GM12878 (cell line): Measurements from ENCODE around the gene ADGRV1. TPM values are rescaled to one million over a fixed set of nuclear protein-coding genes. Genes with fewer than 3 reads are reported as not detected.

ENCODE experiments used
- JUND ChIP-seq: IDR thresholded peaks from 2 replicates; pipeline ENCODE4 v1.6.1; 2012; ENCODE audit warnings: low read depth, mild to moderate bottlenecking, low read length, improper control_type of control experiment, moderate library complexity
- MEF2B ChIP-seq: fragments of 450-650 bp; IDR thresholded peaks from 2 replicates; pipeline ENCODE4 v1.6.1; 2018; ENCODE audit warnings: mild to moderate bottlenecking, moderate library complexity; ENCODE audit not compliant: partially characterized antibody, poor library complexity, severe bottlenecking
- MLLT1 ChIP-seq: fragments of 450-650 bp; IDR thresholded peaks from 2 replicates; pipeline ENCODE4 v1.6.1; 2016; ENCODE audit warnings: mild to moderate bottlenecking
- NR2C1 ChIP-seq: fragments of 450-650 bp; IDR thresholded peaks from 2 replicates; pipeline ENCODE4 v1.6.1; 2017; ENCODE audit warnings: antibody characterized with exemption, mild to moderate bottlenecking, moderate library complexity
- RB1 ChIP-seq: fragments of 450-650 bp; formaldehyde crosslinking; IDR thresholded peaks from 2 replicates; pipeline ENCODE4 v1.6.1; 2017; ENCODE audit warnings: mild to moderate bottlenecking, borderline replicate concordance
- SIX5 ChIP-seq: IDR thresholded peaks from 2 replicates; pipeline ENCODE4 v1.6.1; 2011; ENCODE audit warnings: mild to moderate bottlenecking, low read depth, low read length, moderate library complexity; ENCODE audit not compliant: severe bottlenecking
- SREBF2 ChIP-seq: IDR thresholded peaks from 2 replicates; pipeline ENCODE4 v1.6.1; 2012; ENCODE audit warnings: mild to moderate bottlenecking, low read length
- TAF1 ChIP-seq: IDR thresholded peaks from 2 replicates; pipeline ENCODE4 v1.6.1; 2011; ENCODE audit warnings: mild to moderate bottlenecking, low read depth, low read length, borderline replicate concordance
- ZBTB4 ChIP-seq: fragments of 450-650 bp; formaldehyde crosslinking; IDR thresholded peaks from 2 replicates; pipeline ENCODE4 v1.4.0; 2022; ENCODE audit warnings: mild to moderate bottlenecking, moderate library complexity
- polyA plus RNA-seq, 11 experiments: library from polyadenylated mRNA; depleted of rRNA in 4 of 11; unstranded in 6 of 11; stranded (reverse) in 5 of 11; fragments of >200 nt; fragmentation: Nextera tagmentation in 4 of 11; fragmentation: Illumina TruSeq in 1 of 11; extraction: Ambion mirVana in 4 of 11; extraction: Trizol in 1 of 11; gene quantifications; 1 replicate in 1 of 11; 2 replicates in 10 of 11; pipeline versions ENCODE4 v1.2.1 to v1.2.3, GENCODE V29; 2011 to 2016; ENCODE audit warnings: inconsistent platforms in 2 of 11, missing spikeins in 2 of 11, low read depth in 1 of 11
- total RNA-seq, 4 experiments: library from RNA; depleted of rRNA in 3 of 4; stranded (reverse); fragments of >200 nt in 3 of 4; fragmentation: Illumina TruSeq in 1 of 4; extraction: Trizol in 1 of 4; gene quantifications; 2 replicates each; pipeline versions ENCODE4 v1.2.1 to v1.2.3, GENCODE V29; 2013 to 2021
- TF ChIP-seq, protein P1 (sequence below): fragments of 150-350 bp; IDR thresholded peaks from 2 replicates; pipeline ENCODE4 v1.6.1; 2016; ENCODE audit warnings: low read depth, low read length
- TF ChIP-seq, protein P2 (sequence below): IDR thresholded peaks from 2 replicates; pipeline ENCODE4 v1.6.1; 2012; ENCODE audit warnings: low read length, inconsistent platforms
- TF ChIP-seq, protein P3 (sequence below), 3 experiments: IDR thresholded peaks in 2 of 3; conservative IDR thresholded peaks in 1 of 3; 2 replicates each; pipeline ENCODE4 v1.5.1; 2011; ENCODE audit warnings: low read depth in 3 of 3, low read length in 3 of 3, mild to moderate bottlenecking in 3 of 3, control low read depth in 2 of 3, moderate library complexity in 2 of 3, inconsistent platforms in 1 of 3, mixed read lengths in 1 of 3; ENCODE audit not compliant: control insufficient read depth in 2 of 3, insufficient read depth in 1 of 3; ENCODE audit errors: extremely low read depth in 1 of 3

Gene ADGRV1
- total and polyA plus RNA-seq, 10 of the 15 experiments (the other 5 are each of a cell fraction or from before 2014, with no cell fraction given) = 0.04 to 8.1 (median 0.16) TPM; not detected in 1

- TF ChIP-seq, protein P1, sequence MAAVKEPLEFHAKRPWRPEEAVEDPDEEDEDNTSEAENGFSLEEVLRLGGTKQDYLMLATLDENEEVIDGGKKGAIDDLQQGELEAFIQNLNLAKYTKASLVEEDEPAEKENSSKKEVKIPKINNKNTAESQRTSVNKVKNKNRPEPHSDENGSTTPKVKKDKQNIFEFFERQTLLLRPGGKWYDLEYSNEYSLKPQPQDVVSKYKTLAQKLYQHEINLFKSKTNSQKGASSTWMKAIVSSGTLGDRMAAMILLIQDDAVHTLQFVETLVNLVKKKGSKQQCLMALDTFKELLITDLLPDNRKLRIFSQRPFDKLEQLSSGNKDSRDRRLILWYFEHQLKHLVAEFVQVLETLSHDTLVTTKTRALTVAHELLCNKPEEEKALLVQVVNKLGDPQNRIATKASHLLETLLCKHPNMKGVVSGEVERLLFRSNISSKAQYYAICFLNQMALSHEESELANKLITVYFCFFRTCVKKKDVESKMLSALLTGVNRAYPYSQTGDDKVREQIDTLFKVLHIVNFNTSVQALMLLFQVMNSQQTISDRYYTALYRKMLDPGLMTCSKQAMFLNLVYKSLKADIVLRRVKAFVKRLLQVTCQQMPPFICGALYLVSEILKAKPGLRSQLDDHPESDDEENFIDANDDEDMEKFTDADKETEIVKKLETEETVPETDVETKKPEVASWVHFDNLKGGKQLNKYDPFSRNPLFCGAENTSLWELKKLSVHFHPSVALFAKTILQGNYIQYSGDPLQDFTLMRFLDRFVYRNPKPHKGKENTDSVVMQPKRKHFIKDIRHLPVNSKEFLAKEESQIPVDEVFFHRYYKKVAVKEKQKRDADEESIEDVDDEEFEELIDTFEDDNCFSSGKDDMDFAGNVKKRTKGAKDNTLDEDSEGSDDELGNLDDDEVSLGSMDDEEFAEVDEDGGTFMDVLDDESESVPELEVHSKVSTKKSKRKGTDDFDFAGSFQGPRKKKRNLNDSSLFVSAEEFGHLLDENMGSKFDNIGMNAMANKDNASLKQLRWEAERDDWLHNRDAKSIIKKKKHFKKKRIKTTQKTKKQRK = no peak
- no peak for TF ChIP-seq ZBTB4
- no peak for TF ChIP-seq RB1
- TF ChIP-seq, protein P2, sequence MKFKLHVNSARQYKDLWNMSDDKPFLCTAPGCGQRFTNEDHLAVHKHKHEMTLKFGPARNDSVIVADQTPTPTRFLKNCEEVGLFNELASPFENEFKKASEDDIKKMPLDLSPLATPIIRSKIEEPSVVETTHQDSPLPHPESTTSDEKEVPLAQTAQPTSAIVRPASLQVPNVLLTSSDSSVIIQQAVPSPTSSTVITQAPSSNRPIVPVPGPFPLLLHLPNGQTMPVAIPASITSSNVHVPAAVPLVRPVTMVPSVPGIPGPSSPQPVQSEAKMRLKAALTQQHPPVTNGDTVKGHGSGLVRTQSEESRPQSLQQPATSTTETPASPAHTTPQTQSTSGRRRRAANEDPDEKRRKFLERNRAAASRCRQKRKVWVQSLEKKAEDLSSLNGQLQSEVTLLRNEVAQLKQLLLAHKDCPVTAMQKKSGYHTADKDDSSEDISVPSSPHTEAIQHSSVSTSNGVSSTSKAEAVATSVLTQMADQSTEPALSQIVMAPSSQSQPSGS = no peak
- no peak for TF ChIP-seq TAF1
- no peak for TF ChIP-seq SIX5
- no peak for TF ChIP-seq JUND
- TF ChIP-seq MEF2B = no peak
- no peak for TF ChIP-seq SREBF2
- no peak for TF ChIP-seq NR2C1
- no peak for TF ChIP-seq MLLT1
- TF ChIP-seq, protein P3, sequence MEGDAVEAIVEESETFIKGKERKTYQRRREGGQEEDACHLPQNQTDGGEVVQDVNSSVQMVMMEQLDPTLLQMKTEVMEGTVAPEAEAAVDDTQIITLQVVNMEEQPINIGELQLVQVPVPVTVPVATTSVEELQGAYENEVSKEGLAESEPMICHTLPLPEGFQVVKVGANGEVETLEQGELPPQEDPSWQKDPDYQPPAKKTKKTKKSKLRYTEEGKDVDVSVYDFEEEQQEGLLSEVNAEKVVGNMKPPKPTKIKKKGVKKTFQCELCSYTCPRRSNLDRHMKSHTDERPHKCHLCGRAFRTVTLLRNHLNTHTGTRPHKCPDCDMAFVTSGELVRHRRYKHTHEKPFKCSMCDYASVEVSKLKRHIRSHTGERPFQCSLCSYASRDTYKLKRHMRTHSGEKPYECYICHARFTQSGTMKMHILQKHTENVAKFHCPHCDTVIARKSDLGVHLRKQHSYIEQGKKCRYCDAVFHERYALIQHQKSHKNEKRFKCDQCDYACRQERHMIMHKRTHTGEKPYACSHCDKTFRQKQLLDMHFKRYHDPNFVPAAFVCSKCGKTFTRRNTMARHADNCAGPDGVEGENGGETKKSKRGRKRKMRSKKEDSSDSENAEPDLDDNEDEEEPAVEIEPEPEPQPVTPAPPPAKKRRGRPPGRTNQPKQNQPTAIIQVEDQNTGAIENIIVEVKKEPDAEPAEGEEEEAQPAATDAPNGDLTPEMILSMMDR (IDR thresholded peaks at IDR 0.05 in 2 of 3, conservative IDR thresholded peaks at IDR 0.05 in 1 of 3; ENCODE audit: control insufficient read depth in 2 of 3, extremely low read depth in 1 of 3, insufficient read depth in 1 of 3, low read depth in 3 of 3, low read length in 3 of 3) = no peak
These were observed 141.7 kb downstream of the ADGRV1 start (continued) for GRCh38 chr5:90700299-90700698.
